Right forelimb (tissue), 1 donor: ENCODE data around the gene BLM.
"Not testable (repeated sequence)": the region's sequence is repeated elsewhere in the genome, so short reads cannot be mapped to it uniquely, and the experiment has no call there.

ENCODE experiments used
- DNase-seq: peaks from one replicate; pipeline ENCODE4 v3.0.0-alpha.2; 2018

BLM gene

DNA sequence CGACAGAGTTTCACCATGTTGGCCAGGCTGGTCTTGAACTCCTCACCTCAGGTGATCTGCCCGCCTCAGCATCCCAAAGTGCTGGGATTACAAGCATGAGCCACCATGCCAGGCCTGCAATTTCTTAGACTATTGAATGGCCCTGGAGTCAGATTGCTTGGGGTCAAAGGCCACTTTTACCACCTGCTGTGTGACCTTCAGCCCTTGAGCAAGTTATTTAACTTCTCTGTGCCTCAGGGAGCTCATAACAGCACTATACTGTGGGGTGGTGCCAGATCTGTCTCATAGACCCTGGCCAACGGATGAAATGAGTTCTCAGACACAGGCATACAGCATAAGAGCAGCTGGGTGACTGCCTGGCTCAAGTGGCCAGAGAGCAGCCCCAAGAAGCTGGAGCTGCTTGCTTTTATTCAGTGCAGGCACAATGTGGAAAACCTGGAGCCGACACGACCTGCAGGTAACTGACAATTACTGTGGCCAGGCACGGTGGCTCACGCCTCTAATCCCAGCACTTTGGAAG, 106.4 kb downstream of the BLM start:
- no peak for DNase-seq

DNA sequence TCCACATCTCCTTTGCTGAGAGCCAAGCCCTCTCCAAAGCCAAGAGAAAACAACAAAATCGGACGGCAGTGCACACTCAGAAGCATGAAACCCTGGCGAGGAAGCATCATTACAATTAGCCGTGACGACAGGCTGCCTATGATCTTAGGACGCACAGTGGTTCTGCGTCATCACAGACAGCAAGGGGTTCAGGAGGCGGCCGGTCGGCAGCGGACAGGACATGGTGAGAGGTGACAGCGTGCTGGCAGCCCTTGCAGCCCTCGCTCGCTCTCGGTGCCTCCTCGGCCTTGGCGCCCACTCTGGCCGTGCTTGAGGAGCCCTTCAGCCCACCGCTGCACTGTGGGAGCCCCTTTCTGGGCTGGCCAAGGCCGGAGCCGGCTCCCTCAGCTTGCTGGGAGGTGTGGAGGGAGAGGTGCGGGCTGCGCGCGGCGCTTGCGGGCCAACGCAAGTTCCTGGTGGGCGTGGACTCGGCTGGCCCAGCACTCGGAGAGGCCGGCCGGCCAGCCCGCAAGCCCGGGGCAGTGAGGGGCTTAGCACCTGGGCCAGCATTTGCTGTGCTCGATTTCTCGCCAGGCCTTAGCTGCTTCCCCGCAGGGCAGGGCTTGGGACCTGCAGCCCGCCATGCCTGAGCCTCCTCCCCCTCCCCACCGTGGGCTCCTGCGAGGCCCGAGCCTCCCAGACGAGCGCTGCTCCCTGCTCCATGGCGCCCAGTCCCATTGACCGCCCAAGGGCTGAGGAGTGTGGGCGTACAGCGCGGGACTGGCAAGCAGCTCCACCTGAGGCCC, 108.2 kb downstream of the BLM start:
- DNase-seq = not testable (repeated sequence)

DNA sequence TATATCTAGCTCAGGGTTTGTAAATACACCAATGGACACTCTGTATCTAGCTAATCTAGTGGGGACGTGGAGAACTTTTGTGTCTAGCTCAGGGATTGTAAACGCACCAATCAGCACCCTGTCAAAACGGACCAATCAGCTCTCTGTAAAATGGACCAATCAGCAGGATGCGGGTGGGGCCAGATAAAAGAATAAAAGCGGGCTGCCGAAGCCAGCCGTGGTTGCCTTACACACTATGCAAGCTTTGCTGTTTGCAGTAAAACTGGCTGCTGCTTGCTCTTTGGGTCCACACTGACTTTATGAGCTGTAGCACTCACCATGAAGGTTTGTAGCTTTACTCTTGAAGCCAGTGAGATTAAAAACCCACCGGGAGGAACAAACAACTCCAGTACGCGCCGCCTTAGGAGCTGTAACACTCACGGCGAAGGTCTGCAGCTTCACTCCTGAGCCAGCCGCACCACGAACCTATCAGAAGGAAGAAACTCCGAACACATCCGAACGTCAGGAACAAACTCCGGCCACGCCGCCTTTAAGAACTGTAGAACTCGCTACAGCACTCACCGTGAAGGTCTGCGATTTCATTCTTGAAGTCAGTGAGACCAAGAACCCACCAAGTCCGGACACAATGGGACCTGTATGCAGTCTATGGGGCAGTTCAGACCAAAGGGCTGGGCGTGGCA, 109.2 kb downstream of the BLM start:
- DNase-seq = not testable (repeated sequence)

DNA sequence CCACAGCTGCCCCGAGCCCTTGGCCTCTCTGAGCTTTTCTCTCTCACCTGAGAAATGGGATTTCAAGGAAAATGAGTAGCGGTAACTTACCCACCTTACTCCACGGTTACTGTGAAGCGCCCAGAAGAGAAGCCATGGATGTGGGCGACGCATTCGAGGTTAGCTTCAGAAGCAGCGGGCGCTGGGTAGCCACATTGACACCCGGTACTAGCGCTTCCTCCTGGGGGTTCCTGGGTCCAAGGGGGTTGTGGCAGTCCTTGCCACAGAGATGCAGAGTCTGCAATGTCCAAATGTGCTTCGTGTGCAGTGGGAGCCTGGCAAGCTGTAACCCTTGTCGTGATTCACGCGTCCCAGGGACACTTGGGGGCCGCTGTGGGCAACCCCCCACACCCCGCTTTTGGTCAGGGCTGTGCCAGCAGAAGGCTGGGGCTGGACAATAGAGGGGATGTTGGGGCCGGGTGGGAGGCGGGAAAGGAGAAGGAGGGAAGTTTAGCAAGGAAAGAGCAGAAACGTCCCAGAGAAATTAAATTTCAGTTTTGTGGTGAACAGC, 109.8 kb downstream of the BLM start:
- DNase-seq = no peak

DNA sequence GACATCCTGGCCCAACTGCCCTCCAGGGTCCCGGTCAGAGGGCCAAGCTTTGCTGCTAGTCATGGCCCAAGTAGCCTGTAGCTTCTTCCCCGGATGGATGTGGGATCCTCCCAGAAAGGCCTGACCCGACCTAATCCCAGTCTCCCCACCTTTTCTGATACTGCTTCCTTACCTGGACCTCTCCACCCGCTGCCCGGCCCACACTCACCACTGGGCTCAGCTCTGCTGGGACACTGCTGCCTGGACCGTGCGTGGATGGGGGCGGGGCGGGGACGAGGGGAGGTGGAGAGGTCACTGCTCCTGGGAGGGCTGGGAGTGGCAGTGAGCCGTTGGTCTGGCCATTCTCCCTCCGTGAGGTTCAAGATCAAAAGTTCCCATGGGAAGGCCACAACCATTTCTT, 111.0 kb downstream of the BLM start:
- no peak for DNase-seq

DNA sequence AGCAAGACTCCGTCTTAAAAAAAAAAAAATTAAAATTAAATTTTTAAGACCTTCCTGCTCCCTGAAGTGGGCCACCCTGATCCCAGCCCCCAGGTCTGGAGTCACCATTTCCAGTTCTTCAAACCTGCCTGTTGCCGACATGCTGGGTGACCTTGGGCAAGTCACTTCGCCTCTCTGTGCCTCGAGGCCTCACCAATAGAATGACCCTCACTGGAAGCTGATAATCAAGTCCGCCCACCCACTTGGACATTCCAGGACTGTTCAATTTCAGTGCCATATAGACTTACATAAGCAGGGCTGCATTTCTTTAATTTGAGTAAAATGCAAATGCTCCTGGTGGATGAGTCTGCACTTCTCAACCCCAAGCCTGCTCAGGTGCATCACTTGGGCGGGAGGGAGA, 112.0 kb downstream of the BLM start:
- no peak for DNase-seq

DNA sequence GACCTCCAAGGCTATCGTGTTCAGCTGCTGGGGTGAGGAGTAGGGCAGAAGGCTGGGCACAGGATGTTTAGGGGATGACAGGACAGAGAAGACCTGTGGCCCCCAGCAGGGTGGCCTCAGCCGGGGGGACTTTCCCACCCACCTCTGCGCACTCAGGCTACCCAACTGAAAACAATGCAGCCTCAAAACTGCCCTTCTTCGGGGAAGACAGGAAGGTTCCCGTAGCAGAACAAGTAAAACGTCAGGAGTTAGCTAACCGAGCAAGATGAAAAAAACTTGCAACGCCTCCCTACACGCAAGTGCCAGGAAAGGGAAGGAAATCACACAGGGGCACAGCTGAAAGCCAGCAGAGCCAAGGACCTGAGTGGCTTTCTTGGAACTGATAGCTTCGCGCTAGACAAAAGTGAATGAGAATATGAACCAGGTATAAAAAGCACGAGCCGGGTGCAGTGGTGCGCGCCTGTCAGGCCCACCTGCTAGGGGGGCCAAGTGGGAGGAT, 112.8 kb downstream of the BLM start:
- DNase-seq = no peak

DNA sequence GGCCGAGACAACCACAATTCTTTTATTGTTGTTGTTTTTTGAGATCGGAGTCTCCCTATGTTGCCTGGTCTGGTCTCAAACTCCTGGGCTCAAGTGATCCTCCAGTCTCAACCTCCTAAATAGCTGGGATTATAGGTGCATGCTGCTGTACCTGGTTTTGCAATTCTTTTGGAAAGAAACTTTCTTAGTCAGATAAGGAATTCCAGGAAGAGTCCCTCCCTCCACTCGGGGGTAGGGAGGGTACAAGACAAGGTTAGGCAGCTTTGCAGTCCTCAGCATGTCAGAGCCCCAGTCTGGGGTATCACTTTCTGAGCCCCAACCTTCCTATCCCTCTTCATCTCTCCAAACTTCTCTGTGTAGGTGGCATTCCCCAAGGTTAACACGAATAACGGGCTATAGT, 117.5 kb downstream of the BLM start:
- DNase-seq = no peak

DNA sequence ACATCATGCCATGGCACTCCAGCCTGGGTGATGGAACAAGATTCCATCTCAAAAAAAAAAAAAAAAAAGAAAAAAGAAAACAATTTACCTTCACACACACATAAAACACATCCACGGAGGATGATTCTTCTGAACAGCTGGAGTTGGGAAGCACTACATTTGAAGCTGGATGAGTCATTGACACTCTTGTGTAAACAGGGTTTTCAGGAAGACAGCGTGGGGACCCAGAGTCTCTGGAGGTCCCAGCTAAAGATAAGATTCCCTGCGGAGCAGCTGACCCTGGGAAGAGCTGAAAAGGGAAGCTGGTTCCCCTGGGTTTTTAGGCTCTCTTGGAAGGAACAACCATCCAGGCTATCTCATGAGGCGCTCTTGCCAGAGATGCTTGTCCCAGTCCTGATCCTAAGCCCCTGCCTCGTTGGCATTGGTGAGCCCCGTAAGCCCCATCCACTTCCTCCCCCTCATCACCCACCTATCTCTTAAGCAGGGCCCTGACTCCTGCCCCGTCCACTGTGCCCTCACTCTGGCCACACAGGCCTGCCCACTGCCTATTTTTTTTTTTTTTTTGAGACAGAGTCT, 119.2 kb downstream of the BLM start:
- no peak for DNase-seq

DNA sequence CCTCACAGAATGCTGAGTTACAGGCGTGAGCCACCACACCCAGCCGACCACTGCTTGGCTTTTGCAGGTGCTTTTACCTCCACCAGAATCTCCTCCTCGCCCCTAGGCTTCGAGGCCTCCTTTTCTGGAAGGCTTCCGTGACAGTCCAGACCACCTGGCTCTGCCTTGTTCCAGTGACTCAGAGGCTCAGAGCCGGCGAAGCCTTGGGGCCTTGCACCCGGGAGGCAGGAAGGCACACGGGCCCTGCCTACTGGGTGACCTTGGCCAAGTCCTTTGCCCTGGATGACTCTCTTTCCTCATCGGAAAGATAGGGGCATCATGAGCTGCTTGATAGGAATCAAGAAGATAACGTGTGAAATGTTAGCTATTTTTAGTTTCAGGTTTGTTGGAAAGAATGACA, 119.9 kb downstream of the BLM start:
- no peak for DNase-seq

DNA sequence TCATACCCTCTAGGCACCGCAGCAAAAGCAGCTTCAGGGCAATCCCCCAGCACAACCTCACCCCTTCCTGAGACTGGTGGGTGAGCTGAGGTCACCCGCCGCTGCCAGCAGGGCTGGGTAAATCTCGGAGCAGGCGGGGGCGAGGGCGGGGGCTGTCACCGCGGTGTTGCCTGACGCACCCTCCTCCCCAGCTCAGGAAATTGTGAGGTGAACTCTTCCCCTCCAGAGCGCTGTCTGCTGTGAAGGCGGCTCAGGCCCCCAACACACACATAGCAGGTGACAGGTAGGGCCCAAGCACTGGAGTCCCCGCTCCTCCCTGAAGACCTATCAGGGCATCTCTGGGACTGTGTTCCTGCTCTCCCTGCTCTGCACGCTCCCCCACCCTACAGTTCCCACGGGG, 121.0 kb downstream of the BLM start:
- DNase-seq = no peak

DNA sequence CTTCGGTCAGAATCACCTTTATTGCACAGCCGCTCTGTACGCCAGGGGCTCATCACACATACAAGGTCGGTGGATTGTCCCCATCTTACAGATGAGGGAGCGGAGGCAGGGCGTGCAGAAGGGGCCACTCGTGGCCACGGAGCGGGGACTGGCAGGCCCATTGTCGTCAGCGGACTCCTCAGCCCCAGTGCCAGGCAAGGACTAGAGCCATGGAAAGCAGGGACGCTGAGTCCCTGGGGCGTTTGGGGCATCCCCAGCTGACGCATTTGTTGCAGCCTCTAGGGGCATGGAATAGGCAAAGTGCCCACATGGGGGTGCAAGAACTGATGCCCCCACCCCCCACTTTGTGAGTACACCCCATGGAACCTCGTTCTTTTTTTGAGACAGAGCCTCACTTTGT, 121.4 kb downstream of the BLM start:
- DNase-seq = no peak

DNA sequence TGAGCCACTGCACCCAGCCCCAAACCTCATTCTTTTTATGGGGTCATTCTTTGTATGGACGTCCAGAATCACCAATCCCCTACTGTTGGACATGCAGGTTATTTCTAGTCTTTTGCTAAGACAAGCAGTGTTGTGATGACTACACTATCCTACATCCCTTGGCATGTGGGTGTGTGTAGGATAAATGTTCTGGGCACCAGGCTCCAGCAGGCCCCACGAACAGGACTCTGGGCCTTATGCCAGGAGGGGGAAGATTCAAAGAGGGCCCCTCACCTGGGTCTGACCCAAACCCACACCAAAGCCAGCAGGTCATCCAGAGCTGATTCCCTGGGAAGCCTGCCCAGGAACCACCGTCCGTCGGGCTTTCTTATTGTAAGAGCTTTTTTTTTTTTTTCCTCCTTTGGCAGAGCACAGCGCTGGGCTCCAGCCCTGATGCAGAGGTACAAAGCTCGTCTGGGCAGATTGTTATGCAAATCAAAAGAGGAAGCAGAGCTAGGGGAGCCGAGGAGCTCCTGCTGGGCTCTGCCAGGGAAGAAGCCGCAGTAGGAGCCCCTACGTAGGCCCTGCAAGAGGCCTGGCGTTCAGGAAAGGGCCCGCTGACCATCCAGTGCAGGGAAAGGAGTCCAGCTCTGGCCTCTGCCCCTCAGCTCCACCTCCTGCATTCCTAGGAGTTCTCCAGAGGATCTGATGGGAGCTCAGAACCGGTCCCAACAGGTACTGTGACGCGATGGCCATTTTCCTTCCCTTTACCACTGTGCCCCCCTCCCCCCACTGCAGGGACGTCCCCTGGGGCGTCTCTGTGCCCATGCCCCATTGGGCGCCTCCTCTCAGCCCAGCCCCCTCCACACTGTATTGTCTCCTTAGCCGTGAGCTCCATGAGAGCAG, 122.3 kb downstream of the BLM start:
- DNase-seq = no peak

DNA sequence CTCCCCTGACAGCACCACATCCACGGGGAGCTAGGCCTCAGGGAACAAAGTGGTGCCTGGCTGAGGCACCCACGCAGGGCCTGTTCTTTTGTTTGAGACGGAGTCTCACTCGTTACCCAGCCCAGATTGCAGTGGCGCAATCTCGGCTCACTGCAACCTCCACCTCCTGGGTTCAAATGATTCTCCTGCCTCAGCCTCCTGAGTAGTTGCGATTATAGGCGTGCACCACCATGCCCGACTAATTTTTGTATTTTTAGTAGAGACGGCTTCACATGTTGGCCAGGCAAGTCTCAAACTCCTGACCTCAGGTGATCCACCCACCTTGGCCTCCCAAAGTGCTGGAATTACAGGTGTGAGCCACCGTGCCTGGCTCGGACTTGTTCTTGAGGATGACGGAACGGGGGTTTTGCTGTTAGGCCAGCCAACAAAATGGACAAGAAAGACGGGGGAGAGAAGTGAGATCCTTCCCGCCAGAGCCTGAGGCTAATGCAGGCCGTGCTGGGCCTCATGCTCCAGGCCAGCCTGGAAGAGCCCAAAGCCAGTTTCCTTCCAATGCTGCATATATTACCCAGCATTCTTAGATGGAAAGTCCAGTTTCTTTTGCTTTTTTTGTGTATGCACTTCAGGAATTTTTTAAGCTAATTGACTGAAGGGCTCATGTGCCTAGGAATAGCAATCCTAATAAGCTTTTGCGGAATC, 123.2 kb downstream of the BLM start:
- DNase-seq = no peak

DNA sequence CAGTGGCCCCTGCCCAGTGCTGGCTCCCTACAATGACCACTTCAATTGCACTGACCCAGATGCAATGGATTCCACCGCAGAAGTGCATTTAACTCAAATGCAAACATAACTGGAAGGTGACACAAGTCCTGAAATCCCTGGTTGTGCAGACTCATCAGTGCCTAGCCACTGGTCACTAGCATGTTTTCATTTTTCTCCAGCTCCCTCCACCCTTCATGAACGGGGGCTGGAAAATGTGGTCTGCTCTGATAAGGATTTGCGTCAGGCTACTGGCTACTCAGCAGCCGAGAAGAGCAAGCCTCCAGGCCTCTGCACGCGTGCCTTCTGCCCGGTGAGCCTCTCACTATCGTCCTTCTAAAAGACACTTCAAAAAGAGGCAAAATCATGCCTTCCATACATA, 123.8 kb downstream of the BLM start:
- DNase-seq = no peak

DNA sequence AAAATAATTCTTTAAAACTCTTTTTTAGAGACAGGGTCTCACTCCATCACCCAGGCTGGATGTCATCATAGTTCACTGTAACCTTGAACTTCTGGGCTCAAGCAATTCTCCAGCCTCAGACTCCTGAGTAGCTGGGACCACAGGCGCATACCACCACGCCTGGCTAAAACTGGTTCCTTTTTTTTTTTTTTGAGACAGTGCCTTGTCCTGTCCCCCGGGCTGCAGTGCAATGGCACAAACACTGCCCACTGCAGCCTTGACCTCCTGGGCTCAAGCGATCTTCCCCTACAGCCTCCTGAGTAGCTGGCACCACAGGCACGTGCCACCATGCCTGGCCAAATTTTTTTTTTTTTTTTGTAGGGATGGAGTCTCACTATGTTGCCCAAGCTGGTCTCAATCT, 127.5 kb downstream of the BLM start:
- DNase-seq = no peak

DNA sequence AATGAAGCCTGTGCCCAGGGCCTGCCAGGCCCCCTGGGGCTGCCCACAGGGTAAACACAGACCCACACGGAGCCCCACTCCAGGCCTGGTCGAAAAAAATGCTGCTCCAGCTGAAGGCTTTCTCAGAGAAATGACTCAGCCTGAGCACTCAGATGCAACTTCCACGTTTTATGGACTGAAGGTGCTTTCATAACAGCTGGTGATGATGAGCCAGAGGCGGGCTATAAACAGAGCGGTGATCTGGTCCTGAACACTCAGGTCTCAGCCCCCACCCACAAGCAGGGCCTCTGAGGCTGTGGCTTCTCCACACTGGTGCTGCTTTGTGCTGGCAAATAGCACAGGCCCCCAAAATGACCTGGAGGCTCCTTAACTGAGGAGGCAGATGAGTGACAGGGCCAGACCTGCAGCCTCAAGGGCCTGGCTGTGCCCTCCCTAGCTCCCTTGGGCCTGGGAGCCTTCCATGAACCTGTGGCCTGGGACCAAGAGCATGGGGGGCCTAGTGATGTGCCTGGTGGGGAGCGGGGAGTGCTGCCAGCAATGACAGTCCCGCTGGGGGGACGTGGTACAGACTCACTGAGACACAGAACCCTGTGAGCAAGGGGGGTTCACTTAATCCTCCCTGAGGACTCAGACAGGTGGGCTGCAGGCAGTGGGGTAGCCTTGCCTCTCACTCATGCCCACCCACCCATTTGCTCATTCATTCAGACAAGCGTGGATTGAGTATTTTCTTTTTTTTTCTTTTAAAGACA, 128.2 kb downstream of the BLM start:
- DNase-seq = no peak

DNA sequence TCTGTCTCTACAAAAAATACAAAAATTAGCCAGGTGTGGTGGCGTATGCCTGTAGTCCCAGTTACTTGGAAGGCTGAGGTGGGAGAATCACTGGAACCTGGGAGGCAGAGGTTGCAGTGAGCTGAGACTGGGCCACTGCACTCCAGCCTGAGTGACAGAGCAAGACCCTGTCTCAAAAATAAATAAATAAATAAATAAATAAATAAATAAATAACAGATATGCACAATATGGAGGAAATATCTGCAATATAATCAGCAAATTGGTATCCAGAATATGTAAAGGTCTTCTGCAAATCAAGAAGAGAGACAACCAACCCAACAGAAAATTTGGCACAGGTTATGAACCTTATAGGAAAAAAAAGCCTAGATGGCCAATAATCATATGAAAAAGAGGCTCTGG, 132.3 kb downstream of the BLM start:
- not testable (repeated sequence) for DNase-seq

DNA sequence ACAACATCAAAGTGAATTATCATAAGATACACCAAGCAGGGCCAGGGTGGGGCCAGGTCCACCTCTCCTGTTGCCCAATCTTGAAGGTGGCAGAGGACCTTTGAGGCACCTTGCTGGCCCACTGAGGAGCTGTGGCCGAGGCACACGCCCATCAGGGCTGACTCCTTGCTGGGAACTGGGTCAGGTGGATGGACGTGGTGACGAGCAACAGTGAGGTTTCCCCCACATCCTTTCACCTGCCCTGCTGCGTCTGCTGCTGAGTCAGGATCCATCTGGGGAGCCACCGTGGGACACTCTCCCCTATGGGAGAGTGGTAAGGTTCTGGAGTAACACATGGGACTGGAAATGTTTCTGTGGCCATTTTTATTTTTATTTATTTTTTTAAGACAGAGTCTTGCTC, 134.0 kb downstream of the BLM start:
- no peak for DNase-seq

DNA sequence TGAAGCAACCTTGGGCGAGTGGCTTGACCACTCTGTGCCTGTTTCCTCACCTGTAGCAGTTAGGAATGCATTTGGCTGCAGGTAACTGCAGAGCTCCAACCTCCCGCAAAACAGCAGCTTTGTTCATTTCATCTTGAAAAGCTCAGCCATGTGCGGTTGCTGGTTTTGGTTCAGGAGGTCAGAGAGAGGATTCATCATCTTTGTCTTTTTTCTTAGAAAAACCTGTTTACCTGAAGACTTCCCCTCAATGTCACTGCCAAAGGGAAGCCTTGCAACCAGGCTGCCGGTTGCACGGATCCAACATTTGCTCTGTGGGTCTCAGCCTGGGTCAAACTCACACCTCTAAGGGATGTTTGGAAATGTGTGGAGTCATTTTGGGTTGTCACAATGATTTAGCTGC, 134.8 kb downstream of the BLM start:
- no peak for DNase-seq

DNA sequence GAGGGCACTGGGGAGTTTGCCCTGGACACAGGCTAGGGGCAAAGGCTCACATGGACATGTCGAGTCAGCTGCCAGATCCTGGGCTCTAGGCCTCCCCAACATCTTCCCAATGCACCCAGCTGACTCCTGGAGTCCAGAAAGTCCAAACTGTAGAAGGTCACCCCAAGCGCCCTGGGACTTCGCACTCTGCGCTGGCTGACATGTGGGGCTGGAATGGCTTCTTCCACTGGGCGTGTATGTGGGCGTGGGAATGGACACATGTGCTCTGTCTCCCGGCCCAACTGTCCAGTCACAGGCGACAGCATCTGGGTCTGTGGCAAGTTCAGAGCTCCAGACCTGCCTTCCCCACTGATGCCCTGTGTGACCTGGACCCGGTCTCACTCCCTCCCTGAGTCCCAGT, 138.0 kb downstream of the BLM start:
- no peak for DNase-seq
